ENCODE results near the gene HAPLN2.
"Not testable (repeated sequence)": the region's sequence is repeated elsewhere in the genome, so short reads cannot be mapped to it uniquely, and the experiment has no call there.

HAPLN2 gene

GRCh38 chr1:156618853-156619581 lies at the start of gene HAPLN2:
Gene HAPLN2, plus strand, starts transcription at chr1:156619415. Its CDS starts 4,076 bp downstream, at chr1:156623491.
- DNase-seq = no peak

GRCh38 chr1:156571261-156571852 lies 47.9 kb upstream of the HAPLN2 start:
- no peak for DNase-seq

- DNase-seq = peak; percentile 45
These were observed 47.1 kb upstream of the HAPLN2 start, which contains the start of gene IQGAP3 for GRCh38 chr1:156571919-156572662. Gene IQGAP3, minus strand, starts transcription at chr1:156572565. Its CDS starts 36 bp downstream, at chr1:156572529.

- no peak for DNase-seq
These were observed 46.6 kb upstream of the HAPLN2 start for GRCh38 chr1:156572663-156573018.

GRCh38 chr1:156574039-156574633 lies 45.1 kb upstream of the HAPLN2 start:
- DNase-seq = no peak

GRCh38 chr1:156577550-156577949 lies 41.7 kb upstream of the HAPLN2 start:
- no peak for DNase-seq

GRCh38 chr1:156578055-156578454 lies 41.2 kb upstream of the HAPLN2 start:
- DNase-seq = no peak

- no peak for DNase-seq
These were observed 39.7 kb upstream of the HAPLN2 start, which contains the start of gene TTC24 for GRCh38 chr1:156579472-156579871. Gene TTC24, plus strand, starts transcription at chr1:156579723. Its CDS starts 1,642 bp downstream, at chr1:156581365.

GRCh38 chr1:156581661-156582387 lies 37.4 kb upstream of the HAPLN2 start:
- no peak for DNase-seq

- no peak for DNase-seq
These were observed 36.7 kb upstream of the HAPLN2 start for GRCh38 chr1:156582388-156583017.

- DNase-seq = peak; percentile 75
These were observed 35.2 kb upstream of the HAPLN2 start for GRCh38 chr1:156583821-156584622.

GRCh38 chr1:156584813-156585212 lies 34.4 kb upstream of the HAPLN2 start:
- no peak for DNase-seq

- DNase-seq = no peak
These were observed 32.9 kb upstream of the HAPLN2 start for GRCh38 chr1:156586323-156586722.

GRCh38 chr1:156586892-156587477 lies 32.2 kb upstream of the HAPLN2 start:
- no peak for DNase-seq

- DNase-seq = not testable (repeated sequence)
These were observed 31.3 kb upstream of the HAPLN2 start for GRCh38 chr1:156587927-156588326.

GRCh38 chr1:156589546-156589945 lies 29.7 kb upstream of the HAPLN2 start:
- DNase-seq = no peak

GRCh38 chr1:156590326-156591180 lies 28.7 kb upstream of the HAPLN2 start:
- DNase-seq = no peak

GRCh38 chr1:156591181-156591431 lies 28.1 kb upstream of the HAPLN2 start:
- no peak for DNase-seq

- peak; percentile 62 for DNase-seq
These were observed 27.6 kb upstream of the HAPLN2 start, which contains the start of gene NAXE for GRCh38 chr1:156591432-156592157. Gene NAXE, plus strand, starts transcription at chr1:156591776. Its CDS starts 29 bp downstream, at chr1:156591805.
